ENCODE results near the gene SMIM29. TPM values are rescaled to one million over a fixed set of nuclear protein-coding genes. Genes with fewer than 3 reads are reported as not detected.
A peak's percentile ranks its signal among the peaks of the same experiment; 100 is the strongest.

SMIM29 gene
- polyA plus RNA-seq, 1 donor (not counting 4 experiments of a cell fraction or from before 2014, with no cell fraction given), result 27.4 TPM

DNA sequence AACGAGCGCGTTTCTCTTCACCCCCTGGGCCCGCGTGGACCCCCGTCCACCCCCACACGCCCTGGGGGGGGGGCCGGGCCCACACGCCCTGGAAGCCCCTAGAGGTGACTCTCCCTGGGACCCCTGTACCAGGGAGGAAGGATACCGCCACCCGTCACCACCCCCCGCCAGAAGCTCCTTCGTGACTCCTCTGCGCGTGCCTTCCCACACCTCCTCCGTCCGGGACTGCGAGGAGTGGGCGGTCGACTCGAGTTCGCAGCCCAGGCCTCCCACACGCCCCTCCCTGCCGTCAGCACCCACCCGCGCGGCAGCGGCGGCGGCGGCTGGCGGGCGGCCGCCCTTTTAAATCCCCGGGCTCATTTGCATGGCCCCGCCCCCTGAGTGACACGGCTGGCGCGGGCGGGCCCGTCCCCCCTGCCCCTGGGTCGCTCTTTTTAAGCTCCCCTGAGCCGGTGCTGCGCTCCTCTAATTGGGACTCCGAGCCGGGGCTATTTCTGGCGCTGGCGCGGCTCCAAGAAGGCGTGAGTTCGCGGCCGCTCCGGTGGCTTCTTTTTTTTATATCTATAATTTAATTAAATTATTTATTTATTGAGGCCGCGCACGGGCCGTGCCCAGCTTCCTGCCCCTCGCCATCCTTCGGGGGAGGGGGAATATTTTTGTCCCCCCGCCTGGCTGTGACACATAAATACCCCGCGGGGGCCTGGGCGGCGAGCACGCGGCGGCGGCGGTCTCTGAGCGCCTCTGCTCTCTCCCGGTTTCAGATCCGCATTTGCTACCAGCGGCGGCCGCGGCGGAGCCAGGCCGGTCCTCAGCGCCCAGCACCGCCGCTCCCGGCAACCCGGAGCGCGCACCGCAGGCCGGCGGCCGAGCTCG, 12.1 kb downstream of the SMIM29 start, which contains the start of gene HMGA1:
Gene HMGA1, plus strand, starts transcription at position 431 of the 873 bp plus-strand sequence. CDS start 3,908 bp downstream, outside the sequence.
- peaks cover 8% of the 10 kb centered on the region for H4K20me1 ChIP-seq (ENCODE audit: control insufficient read depth, extremely low read depth, insufficient read depth, low read length)
- peak within 1 kb of the TSS; percentile 97 for H3K4me2 ChIP-seq (ENCODE audit: control insufficient read depth, extremely low read depth, insufficient read depth, low read depth, low read length)
- no peaks in the 10 kb centered on the region for H3K27me3 ChIP-seq (ENCODE audit: control insufficient read depth, extremely low read depth, insufficient read depth, low read length)
- H3K9me3 ChIP-seq (ENCODE audit: control insufficient read depth, low read depth, low read length), result no peaks in the 10 kb centered on the region
- FAIRE-seq (no peak), DNase-seq (ENCODE audit: low read depth, low spot score) (no peak)
- H3K79me2 ChIP-seq (ENCODE audit: control insufficient read depth, insufficient read depth, low read length), result peaks cover 37% of the 10 kb centered on the region
- peak within 1 kb of the TSS; percentile 88 for H3K9ac ChIP-seq (ENCODE audit: control insufficient read depth, extremely low read depth, insufficient read depth, low read length)
- H3K36me3 ChIP-seq (ENCODE audit: control insufficient read depth in 2 of 2, extremely low read depth in 1 of 2, insufficient read depth in 2 of 2, low read length in 2 of 2), result peaks cover 9 to 23% of the 10 kb centered on the region in 2 experiments
- H2AFZ ChIP-seq (ENCODE audit: control insufficient read depth, low read length), result no peak within 1 kb of the TSS
- peak within 1 kb of the TSS; percentile 82 to 94 (median 90) for H3K4me3 ChIP-seq (ENCODE audit: control insufficient read depth in 2 of 3, extremely low read depth in 1 of 3, insufficient read depth in 2 of 3, low read depth in 1 of 3, low read length in 3 of 3)
- peaks cover 4% of the 10 kb centered on the region for H3K9me1 ChIP-seq (ENCODE audit: control insufficient read depth, extremely low read depth, insufficient read depth, low read length)
- H3K27ac ChIP-seq (ENCODE audit: control insufficient read depth, insufficient read depth, low read length), result peak within 1 kb of the TSS; percentile 83
- peaks cover 40% of the 10 kb centered on the region for H3K4me1 ChIP-seq (ENCODE audit: control insufficient read depth, extremely low read depth, insufficient read depth, low read length)
- TF ChIP-seq, protein P1, sequence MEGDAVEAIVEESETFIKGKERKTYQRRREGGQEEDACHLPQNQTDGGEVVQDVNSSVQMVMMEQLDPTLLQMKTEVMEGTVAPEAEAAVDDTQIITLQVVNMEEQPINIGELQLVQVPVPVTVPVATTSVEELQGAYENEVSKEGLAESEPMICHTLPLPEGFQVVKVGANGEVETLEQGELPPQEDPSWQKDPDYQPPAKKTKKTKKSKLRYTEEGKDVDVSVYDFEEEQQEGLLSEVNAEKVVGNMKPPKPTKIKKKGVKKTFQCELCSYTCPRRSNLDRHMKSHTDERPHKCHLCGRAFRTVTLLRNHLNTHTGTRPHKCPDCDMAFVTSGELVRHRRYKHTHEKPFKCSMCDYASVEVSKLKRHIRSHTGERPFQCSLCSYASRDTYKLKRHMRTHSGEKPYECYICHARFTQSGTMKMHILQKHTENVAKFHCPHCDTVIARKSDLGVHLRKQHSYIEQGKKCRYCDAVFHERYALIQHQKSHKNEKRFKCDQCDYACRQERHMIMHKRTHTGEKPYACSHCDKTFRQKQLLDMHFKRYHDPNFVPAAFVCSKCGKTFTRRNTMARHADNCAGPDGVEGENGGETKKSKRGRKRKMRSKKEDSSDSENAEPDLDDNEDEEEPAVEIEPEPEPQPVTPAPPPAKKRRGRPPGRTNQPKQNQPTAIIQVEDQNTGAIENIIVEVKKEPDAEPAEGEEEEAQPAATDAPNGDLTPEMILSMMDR (optimal IDR thresholded peaks at IDR 0.05 in 1 of 3, IDR thresholded peaks at IDR 0.05 in 1 of 3, conservative IDR thresholded peaks at IDR 0.05 in 1 of 3; ENCODE audit: extremely low read depth in 1 of 3, insufficient read depth in 2 of 3, low read length in 3 of 3), result no peak
- no peak for TF ChIP-seq EZH2 (IDR thresholded peaks at IDR 0.05; ENCODE audit: low read length)
- dilution Hi-C loops (cut with MboI; ENCODE audit: extremely low pct_ligation_motif_present, low sequenced_read_pairs), result no loop called here

DNA sequence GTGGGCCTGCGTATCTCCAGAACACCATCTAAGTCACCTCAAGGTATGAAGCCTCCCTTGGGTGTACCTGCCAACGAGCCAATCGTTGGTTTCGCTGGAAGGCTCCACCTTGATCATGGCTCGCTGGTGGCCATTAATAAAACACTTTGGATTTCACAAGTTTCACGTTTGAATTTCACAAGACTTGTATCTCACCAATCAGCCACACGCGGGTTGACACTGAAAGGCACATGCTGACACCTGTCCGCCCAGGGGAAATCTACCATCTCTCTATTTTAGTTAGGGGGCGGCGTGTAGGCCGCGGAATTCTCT, 12.7 kb downstream of the SMIM29 start:
- H3K27ac ChIP-seq (ENCODE audit: control insufficient read depth, insufficient read depth, low read length), result peak overlapping the region; percentile 83
- no peak overlapping the region for H2AFZ ChIP-seq (ENCODE audit: control insufficient read depth, low read length)
- FAIRE-seq (peak; percentile 29), DNase-seq (ENCODE audit: low read depth, low spot score) (no peak)
- H3K9me3 ChIP-seq (ENCODE audit: control insufficient read depth, low read depth, low read length), result no peaks in the 10 kb centered on the region
- H3K9ac ChIP-seq (ENCODE audit: control insufficient read depth, extremely low read depth, insufficient read depth, low read length), result peak overlapping the region; percentile 82
- peaks cover 31% of the 10 kb centered on the region for H3K79me2 ChIP-seq (ENCODE audit: control insufficient read depth, insufficient read depth, low read length)
- dilution Hi-C loops (cut with MboI; ENCODE audit: extremely low pct_ligation_motif_present, low sequenced_read_pairs), result no loop called here
- peaks cover 34% of the 10 kb centered on the region for H3K4me1 ChIP-seq (ENCODE audit: control insufficient read depth, extremely low read depth, insufficient read depth, low read length)
- TF ChIP-seq, protein P1 (optimal IDR thresholded peaks at IDR 0.05 in 1 of 3, IDR thresholded peaks at IDR 0.05 in 1 of 3, conservative IDR thresholded peaks at IDR 0.05 in 1 of 3; ENCODE audit: extremely low read depth in 1 of 3, insufficient read depth in 2 of 3, low read length in 3 of 3), result no peak
- no peak for TF ChIP-seq EZH2 (IDR thresholded peaks at IDR 0.05; ENCODE audit: low read length)
- H4K20me1 ChIP-seq (ENCODE audit: control insufficient read depth, extremely low read depth, insufficient read depth, low read length), result peaks cover 2% of the 10 kb centered on the region
- no peaks in the 10 kb centered on the region for H3K27me3 ChIP-seq (ENCODE audit: control insufficient read depth, extremely low read depth, insufficient read depth, low read length)
- peak overlapping the region; percentile 54 to 71 (median 56) for H3K4me3 ChIP-seq (ENCODE audit: control insufficient read depth in 2 of 3, extremely low read depth in 1 of 3, insufficient read depth in 2 of 3, low read depth in 1 of 3, low read length in 3 of 3)
- H3K4me2 ChIP-seq (ENCODE audit: control insufficient read depth, extremely low read depth, insufficient read depth, low read depth, low read length), result peak overlapping the region; percentile 86
- H3K9me1 ChIP-seq (ENCODE audit: control insufficient read depth, extremely low read depth, insufficient read depth, low read length), result no peaks in the 10 kb centered on the region
- peaks cover 5 to 18% of the 10 kb centered on the region in 2 experiments for H3K36me3 ChIP-seq (ENCODE audit: control insufficient read depth in 2 of 2, extremely low read depth in 1 of 2, insufficient read depth in 2 of 2, low read length in 2 of 2)
